Skeletal muscle tissue (tissue), 4 donors: ENCODE data around the gene EVA1A. TPM values are rescaled to one million over a fixed set of nuclear protein-coding genes. Genes with fewer than 3 reads are reported as not detected.

ENCODE experiments used
- H3K27ac ChIP-seq: one replicate; pipeline ENCODE4 v1.7.0; 2013; ENCODE audit warnings: mild to moderate bottlenecking, low read depth, low read length, inconsistent platforms
- H3K27me3 ChIP-seq, 3 donors: one replicate each; pipeline ENCODE4 v1.7.0; 2013; ENCODE audit warnings: low read length in 3 of 3; ENCODE audit not compliant: control insufficient read depth in 3 of 3, insufficient read depth in 3 of 3
- H3K36me3 ChIP-seq, 3 donors: one replicate each; pipeline ENCODE4 v1.7.0; 2013; ENCODE audit warnings: low read length in 3 of 3; ENCODE audit not compliant: control insufficient read depth in 3 of 3, insufficient read depth in 3 of 3
- H3K4me1 ChIP-seq, 3 donors: one replicate each; pipeline ENCODE4 v1.7.0; 2013; ENCODE audit warnings: low read length in 3 of 3, mild to moderate bottlenecking in 3 of 3; ENCODE audit not compliant: control insufficient read depth in 3 of 3, insufficient read depth in 3 of 3
- H3K4me3 ChIP-seq, 3 donors: one replicate each; pipeline ENCODE4 v1.7.0; 2013; ENCODE audit warnings: low read length in 3 of 3
- H3K9ac ChIP-seq, 3 donors: one replicate each; pipeline ENCODE4 v1.7.0; 2013; ENCODE audit warnings: low read length in 3 of 3, mild to moderate bottlenecking in 3 of 3, moderate library complexity in 2 of 3, low read depth in 1 of 3
- H3K9me3 ChIP-seq, 3 donors: one replicate each; pipeline ENCODE4 v1.7.0; 2013; ENCODE audit warnings: low read length in 3 of 3; ENCODE audit not compliant: control insufficient read depth in 3 of 3
- total RNA-seq: library from RNA; depleted of rRNA; stranded (reverse); fragments of >200 nt; gene quantifications from one replicate; pipeline ENCODE4 v1.2.3, GENCODE V29; 2014
- donor health status: Osteomylitis.

The EVA1A gene
- total RNA-seq, 1 donor from 2014 or later, result 6.3 TPM

GRCh38 chr2:75475049-75475448 lies 85.7 kb downstream of the EVA1A start:
- Histone ChIP-seq H3K27ac (no peak overlapping the region), H3K4me1 (no peaks in the 10 kb centered on the region), H3K9ac (no peak overlapping the region), H3K4me3 (no peak overlapping the region), H3K9me3 (no peaks in the 10 kb centered on the region), H3K27me3 (peaks cover 0 to 5% (median 0%) of the 10 kb centered on the region in 3 donors), H3K36me3 (no peaks in the 10 kb centered on the region)

DNA sequence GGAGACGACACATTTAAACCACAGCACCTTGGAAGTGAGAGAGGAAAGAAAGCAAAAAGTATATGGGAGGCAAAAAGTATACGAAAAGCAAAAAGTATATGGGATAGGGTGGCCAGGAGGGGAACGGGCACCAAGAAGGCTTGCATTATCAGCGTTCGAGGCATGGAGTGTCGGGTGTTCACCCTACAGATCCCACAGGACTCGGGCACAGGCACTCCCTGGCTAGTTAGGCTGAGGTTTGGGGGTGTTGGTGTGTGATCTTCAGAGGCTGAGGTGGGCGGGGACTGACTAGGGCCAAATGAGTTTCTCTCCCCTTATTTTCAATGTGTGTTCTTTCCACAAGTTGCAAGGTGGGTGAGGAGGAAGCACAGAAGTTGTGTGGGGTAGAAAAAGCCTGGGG lies 86.6 kb downstream of the EVA1A start:
- peaks cover 0 to 5% (median 0%) of the 10 kb centered on the region in 3 donors for H3K27me3 ChIP-seq
- H3K27ac ChIP-seq, result no peak overlapping the region
- no peak overlapping the region for H3K4me3 ChIP-seq
- no peaks in the 10 kb centered on the region for H3K9me3 ChIP-seq
- no peaks in the 10 kb centered on the region for H3K4me1 ChIP-seq
- H3K36me3 ChIP-seq, result no peaks in the 10 kb centered on the region
- no peak overlapping the region for H3K9ac ChIP-seq

GRCh38 chr2:75466708-75467311 lies 93.9 kb downstream of the EVA1A start:
- Histone ChIP-seq H3K4me1 (no peaks in the 10 kb centered on the region), H3K4me3 (no peak overlapping the region), H3K27ac (no peak overlapping the region)

GRCh38 chr2:75465317-75465984 lies 95.3 kb downstream of the EVA1A start:
- Histone ChIP-seq H3K4me1 (no peaks in the 10 kb centered on the region), H3K27me3 (peaks cover 0 to 4% (median 0%) of the 10 kb centered on the region in 3 donors), H3K9ac (no peak overlapping the region)

More at GRCh38 chr2:75466708-75467311, 93.9 kb downstream of the EVA1A start:
- H3K9me3 ChIP-seq, result no peaks in the 10 kb centered on the region
- peaks cover 0 to 4% (median 3%) of the 10 kb centered on the region in 3 donors for H3K27me3 ChIP-seq
- H3K9ac ChIP-seq, result no peak overlapping the region
- no peaks in the 10 kb centered on the region for H3K36me3 ChIP-seq

GRCh38 chr2:75464348-75464946 lies 96.3 kb downstream of the EVA1A start:
- Histone ChIP-seq H3K4me1 (no peaks in the 10 kb centered on the region), H3K27ac (no peak overlapping the region), H3K27me3 (peaks cover 0 to 4% (median 0%) of the 10 kb centered on the region in 3 donors), H3K9ac (no peak overlapping the region), H3K36me3 (no peaks in the 10 kb centered on the region), H3K9me3 (no peaks in the 10 kb centered on the region), H3K4me3 (no peak overlapping the region)

More at GRCh38 chr2:75465317-75465984, 95.3 kb downstream of the EVA1A start:
- Histone ChIP-seq H3K36me3 (no peaks in the 10 kb centered on the region), H3K27ac (no peak overlapping the region), H3K4me3 (no peak overlapping the region), H3K9me3 (no peaks in the 10 kb centered on the region)

- Histone ChIP-seq H3K9me3 (no peaks in the 10 kb centered on the region), H3K27ac (no peak overlapping the region), H3K36me3 (no peaks in the 10 kb centered on the region), H3K27me3 (peaks cover 0 to 4% (median 0%) of the 10 kb centered on the region in 3 donors), H3K9ac (no peak overlapping the region), H3K4me3 (no peak overlapping the region), H3K4me1 (no peaks in the 10 kb centered on the region)
Observed at GRCh38 chr2:75462721-75463120, 98.0 kb downstream of the EVA1A start.

DNA sequence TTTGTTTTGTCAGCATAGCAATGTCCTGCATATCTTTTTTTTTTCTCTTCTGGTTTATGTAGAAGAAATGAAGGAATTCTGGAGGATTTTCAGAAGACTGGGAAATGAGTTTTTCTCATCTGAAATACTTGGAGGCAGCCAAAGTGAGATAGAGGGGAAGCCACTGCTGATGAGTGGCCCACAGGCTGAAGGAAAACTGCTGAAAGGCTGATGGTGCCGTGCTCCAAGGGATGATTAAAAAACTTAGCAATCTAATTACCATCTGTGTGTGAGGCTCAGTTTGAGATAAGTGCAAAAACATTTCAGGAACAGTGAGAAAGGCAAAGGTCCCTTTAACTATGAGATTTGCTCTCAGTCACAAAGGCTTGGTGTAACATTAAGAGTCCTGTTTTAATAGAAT lies 98.5 kb downstream of the EVA1A start:
- H3K27ac ChIP-seq, result no peak overlapping the region
- H3K9ac ChIP-seq, result no peak overlapping the region
- no peaks in the 10 kb centered on the region for H3K4me1 ChIP-seq
- no peaks in the 10 kb centered on the region for H3K36me3 ChIP-seq
- H3K9me3 ChIP-seq, result no peaks in the 10 kb centered on the region
- H3K4me3 ChIP-seq, result no peak overlapping the region
- peaks cover 0 to 4% (median 0%) of the 10 kb centered on the region in 3 donors for H3K27me3 ChIP-seq

DNA sequence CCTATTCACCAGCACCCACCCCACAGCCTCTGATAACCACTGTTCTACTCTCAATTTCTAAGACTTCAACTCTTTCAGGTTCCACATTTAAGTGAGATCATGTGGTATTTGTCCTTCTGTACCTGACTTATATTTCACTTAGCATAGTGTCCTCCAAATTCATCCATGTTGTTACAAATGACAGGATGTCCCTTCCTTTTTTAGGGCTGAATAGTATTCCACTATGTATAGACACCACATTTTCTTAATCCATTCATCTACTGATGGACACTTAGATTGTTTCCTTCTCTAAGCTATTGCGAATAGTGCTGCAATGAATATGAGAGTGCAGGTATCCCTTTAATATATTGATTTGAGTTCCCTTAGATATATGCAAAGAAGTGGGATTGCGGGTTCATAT lies 100.1 kb downstream of the EVA1A start:
- H3K4me3 ChIP-seq, result no peak overlapping the region
- H3K27ac ChIP-seq, result no peak overlapping the region
- H3K27me3 ChIP-seq, result peaks cover 0 to 4% (median 0%) of the 10 kb centered on the region in 3 donors
- no peaks in the 10 kb centered on the region for H3K9me3 ChIP-seq
- no peaks in the 10 kb centered on the region for H3K36me3 ChIP-seq
- H3K4me1 ChIP-seq, result no peaks in the 10 kb centered on the region
- no peak overlapping the region for H3K9ac ChIP-seq

GRCh38 chr2:75459565-75460310 lies 101.0 kb downstream of the EVA1A start:
- no peaks in the 10 kb centered on the region for H3K4me1 ChIP-seq
- H3K27me3 ChIP-seq, result peaks cover 0 to 4% (median 0%) of the 10 kb centered on the region in 3 donors
- no peak overlapping the region for H3K9ac ChIP-seq
- no peak overlapping the region for H3K4me3 ChIP-seq
- no peaks in the 10 kb centered on the region for H3K36me3 ChIP-seq
- H3K9me3 ChIP-seq, result no peaks in the 10 kb centered on the region
- H3K27ac ChIP-seq, result no peak overlapping the region
